ENCODE measurements around the gene CYB5B. TPM values are rescaled to one million over a fixed set of nuclear protein-coding genes. Genes with fewer than 3 reads are reported as not detected.

CYB5B gene, protein sequence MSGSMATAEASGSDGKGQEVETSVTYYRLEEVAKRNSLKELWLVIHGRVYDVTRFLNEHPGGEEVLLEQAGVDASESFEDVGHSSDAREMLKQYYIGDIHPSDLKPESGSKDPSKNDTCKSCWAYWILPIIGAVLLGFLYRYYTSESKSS
- 100 to 1,000 TPM; 158 to 187 TPM for total RNA-seq

DNA sequence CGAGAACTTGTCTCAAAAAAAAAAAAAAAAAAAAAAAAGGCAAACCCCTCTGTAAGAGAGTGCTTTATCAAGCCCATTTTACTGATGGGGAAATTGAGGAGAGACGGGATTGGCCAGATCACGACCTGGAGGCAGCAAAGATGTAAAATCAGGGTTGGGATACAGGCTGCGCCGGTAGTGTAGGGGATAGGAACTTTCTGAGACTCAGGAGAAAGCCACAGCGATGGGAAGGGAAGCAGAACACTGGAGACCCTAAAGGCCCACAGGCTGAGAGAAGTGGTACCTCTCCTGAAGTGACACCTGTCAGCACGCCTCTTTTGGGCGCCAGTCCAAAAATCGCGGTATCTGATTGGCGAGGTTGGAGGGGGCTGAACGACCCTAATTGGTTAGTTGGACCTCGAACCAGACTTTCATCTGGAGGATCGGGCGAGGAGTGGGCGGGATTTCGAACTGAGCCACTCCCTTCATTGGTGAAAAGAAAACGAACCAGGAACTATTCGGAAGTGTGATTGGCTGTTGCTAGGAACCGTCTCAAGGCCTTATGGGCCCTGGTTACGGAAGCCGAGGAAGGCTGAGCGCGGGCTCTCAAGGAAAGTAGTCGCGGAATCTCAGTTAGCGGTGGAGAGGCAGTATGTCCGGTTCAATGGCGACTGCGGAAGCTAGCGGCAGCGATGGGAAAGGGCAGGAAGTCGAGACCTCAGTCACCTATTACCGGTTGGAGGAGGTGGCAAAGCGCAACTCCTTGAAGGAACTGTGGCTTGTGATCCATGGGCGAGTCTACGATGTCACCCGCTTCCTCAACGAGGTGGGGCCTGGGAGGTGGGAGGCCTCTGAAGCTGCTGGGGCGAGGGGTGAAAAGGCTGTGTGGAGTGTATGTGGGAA lies at the start of gene CYB5B:
Gene CYB5B, plus strand, starts transcription at position 567 of the 882 bp plus-strand sequence. Its CDS starts 65 bp downstream, at position 632.
- H3K4me3 Mint-ChIP-seq: peak within 1 kb of the TSS; percentile 96
- H3K27me3 Mint-ChIP-seq: no peaks in the 10 kb centered on the region
- H3K36me3 Mint-ChIP-seq (ENCODE audit: low read depth): peaks cover 32% of the 10 kb centered on the region
- POLR2A ChIA-PET: interaction anchor here (0.5 to 0.8 kb wide), 5 partner anchors 42 to 447 kb away, joined by 3 to 6 read pairs (median 4); no protein-coding TSS in a partner anchor
- intact Hi-C loops (cut with DNase I, micrococcal nuclease): loop anchor here (1.0 to 10.0 kb wide), 8 partner anchors 28 to 1101 kb away; partner anchors contain the start of genes TERF2 (in 2 of the 2), COG4 (in 1 of the 2), COG8 (in 1 of the 2) and NIP7 (in 1 of the 2)
- peak within 1 kb of the TSS; percentile 93 for H3K27ac Mint-ChIP-seq
- peaks cover 35% of the 10 kb centered on the region for H3K4me1 Mint-ChIP-seq
- DNase-seq (peak; percentile 98), ATAC-seq (peak; percentile 97)
- CTCF ChIA-PET: interaction anchor here (0.5 to 1.3 kb wide), 3 partner anchors 28 to 359 kb away, joined by 3 to 6 read pairs (median 3); no protein-coding TSS in a partner anchor
- H3K9me3 Mint-ChIP-seq (ENCODE audit: low read depth): peaks cover 9% of the 10 kb centered on the region

DNA sequence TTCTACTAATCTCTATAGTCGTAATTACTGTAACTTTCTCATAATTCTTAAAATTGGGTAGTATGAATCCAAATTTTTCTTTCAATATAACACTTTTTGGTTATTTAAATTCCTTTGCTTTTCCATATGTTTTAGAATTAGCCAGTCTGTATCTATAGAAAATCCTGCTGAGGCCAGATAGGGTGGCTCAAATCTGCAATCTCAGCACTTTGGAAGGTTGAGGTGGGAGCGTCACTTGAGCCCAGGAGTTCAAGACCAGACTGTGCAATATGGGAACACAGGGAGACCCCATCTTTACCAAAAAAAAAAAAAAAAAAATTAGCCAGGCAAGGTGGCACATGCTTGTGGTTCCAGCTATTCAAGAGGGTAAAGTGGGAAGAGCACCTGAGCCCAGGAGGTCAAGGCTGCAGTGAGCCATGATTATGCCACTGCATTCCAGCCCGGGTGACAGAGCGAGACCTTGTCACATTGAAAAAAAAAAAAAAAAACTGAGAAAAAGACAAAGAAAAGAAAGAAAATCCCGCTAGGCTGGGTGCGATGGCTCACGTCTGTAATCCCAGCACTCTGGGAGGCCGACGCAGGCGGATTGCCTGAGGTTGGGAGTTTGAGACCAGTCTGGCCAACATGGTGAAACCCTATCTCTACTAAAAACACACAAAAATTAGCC lies 47.9 kb upstream of the CYB5B start:
- no peak for DNase-seq
- H3K36me3 Mint-ChIP-seq (ENCODE audit: low read depth): peaks cover 53% of the 10 kb centered on the region
- no peak overlapping the region for H3K27ac Mint-ChIP-seq
- peaks cover 30% of the 10 kb centered on the region for H3K4me1 Mint-ChIP-seq
- no peak for ATAC-seq
- ChIA-PET CTCF (interaction anchor here (0.7 to 1.7 kb wide), 3 partner anchors 20 to 378 kb away, joined by 3 to 5 read pairs (median 3); partner anchors contain the start of gene NOB1), POLR2A (no interaction called here)
- H3K9me3 Mint-ChIP-seq (ENCODE audit: low read depth): no peaks in the 10 kb centered on the region
- intact Hi-C loops (cut with DNase I, micrococcal nuclease): no loop called here
- no peaks in the 10 kb centered on the region for H3K27me3 Mint-ChIP-seq
- H3K4me3 Mint-ChIP-seq: no peak overlapping the region

DNA sequence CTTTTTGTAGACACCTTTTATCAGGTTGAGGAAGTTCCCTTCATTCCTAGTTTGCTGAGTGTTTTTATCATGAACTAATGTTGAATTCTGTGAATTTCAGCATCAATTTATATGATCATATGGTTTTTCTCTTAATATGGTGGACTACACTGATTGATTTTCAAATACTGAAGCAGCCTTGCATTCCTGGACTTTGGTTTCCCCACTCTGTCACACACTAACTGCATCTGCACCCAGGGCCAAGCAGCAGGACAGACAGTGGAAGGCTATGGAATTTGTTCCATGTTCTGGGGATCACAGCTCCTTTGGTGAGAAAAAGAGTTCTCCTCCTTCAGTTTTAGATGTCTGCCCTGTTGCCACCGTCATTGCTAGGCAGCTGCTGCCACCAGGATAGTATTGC lies 46.4 kb upstream of the CYB5B start:
- no peaks in the 10 kb centered on the region for H3K27me3 Mint-ChIP-seq
- DNase-seq (no peak), ATAC-seq (no peak)
- CTCF ChIA-PET: interaction anchor here (0.5 to 0.7 kb wide), 2 partner anchors 90 to 400 kb away, joined by 3 read pairs; no protein-coding TSS in a partner anchor
- H3K9me3 Mint-ChIP-seq (ENCODE audit: low read depth): no peaks in the 10 kb centered on the region
- intact Hi-C loops (cut with DNase I, micrococcal nuclease): no loop called here
- peaks cover 58% of the 10 kb centered on the region for H3K36me3 Mint-ChIP-seq (ENCODE audit: low read depth)
- H3K27ac Mint-ChIP-seq: peak overlapping the region; percentile 85
- no peak overlapping the region for H3K4me3 Mint-ChIP-seq
- POLR2A ChIA-PET: no interaction called here
- peaks cover 43% of the 10 kb centered on the region for H3K4me1 Mint-ChIP-seq

DNA sequence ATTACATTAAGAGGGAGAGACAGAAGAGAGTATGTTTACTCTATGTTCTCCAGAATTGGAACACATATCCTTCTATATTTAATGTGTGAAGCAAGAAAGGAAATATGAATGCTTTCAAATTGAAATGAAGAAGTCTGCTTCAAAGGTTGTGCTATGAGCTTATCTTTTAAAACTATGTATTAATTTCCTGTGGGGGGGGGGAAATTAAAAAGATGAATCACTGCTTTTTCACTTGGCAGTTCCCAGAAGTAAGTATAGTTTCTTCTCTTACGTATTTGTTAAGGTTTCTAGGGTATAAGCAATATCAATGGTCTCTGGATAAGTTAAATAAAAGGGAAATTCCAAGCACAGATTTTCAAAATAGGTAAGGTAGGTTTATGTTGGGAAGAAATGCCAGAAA lies 45.7 kb upstream of the CYB5B start:
- H3K36me3 Mint-ChIP-seq (ENCODE audit: low read depth): peaks cover 63% of the 10 kb centered on the region

DNA sequence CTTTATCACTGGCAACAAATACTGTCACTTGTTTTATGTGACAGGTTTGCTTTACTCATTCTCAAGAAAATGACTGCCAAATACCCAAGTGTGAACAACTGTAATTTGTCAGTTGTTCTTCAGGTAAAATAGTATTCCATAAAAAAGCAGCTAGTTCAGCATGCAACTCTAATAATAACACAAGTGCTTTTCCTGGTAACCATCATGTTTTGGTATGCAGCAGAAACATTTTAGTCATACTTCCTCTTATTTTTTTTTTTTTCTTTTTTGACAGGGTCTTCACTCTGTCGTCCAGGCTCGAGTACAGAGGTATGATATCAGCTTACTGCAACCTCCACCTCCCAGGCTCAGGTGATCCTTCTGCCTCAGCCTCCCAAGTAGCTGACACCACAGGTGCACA lies 43.2 kb upstream of the CYB5B start:
- Mint-ChIP-seq H3K27me3 (no peaks in the 10 kb centered on the region), H3K27ac (peak overlapping the region; percentile 42), H3K9me3 (ENCODE audit: low read depth) (no peaks in the 10 kb centered on the region), H3K4me3 (no peak overlapping the region), H3K36me3 (ENCODE audit: low read depth) (peaks cover 69% of the 10 kb centered on the region), H3K4me1 (peaks cover 56% of the 10 kb centered on the region)
- DNase-seq (no peak), ATAC-seq (no peak)
- intact Hi-C loops (cut with DNase I, micrococcal nuclease): no loop called here
- POLR2A ChIA-PET: interaction anchor here (0.6 kb wide), 2 partner anchors 36 to 138 kb away, joined by 3 to 4 read pairs; no protein-coding TSS in a partner anchor
- CTCF ChIA-PET: interaction anchor here (0.6 to 2.7 kb wide), 3 partner anchors 15 to 373 kb away, joined by 3 to 15 read pairs (median 4); partner anchors contain the start of gene NOB1

More for the DNA sequence above, 45.7 kb upstream of the CYB5B start:
- peak overlapping the region; percentile 85 for H3K27ac Mint-ChIP-seq
- H3K4me1 Mint-ChIP-seq: peaks cover 46% of the 10 kb centered on the region
- DNase-seq (no peak), ATAC-seq (no peak)
- H3K27me3 Mint-ChIP-seq: no peaks in the 10 kb centered on the region
- POLR2A ChIA-PET: interaction anchor here (0.6 kb wide), 2 partner anchors 182 to 282 kb away, joined by 3 read pairs; no protein-coding TSS in a partner anchor
- CTCF ChIA-PET: interaction anchor here (0.9 kb wide), 1 partner anchor 75 kb away, joined by 3 read pairs; no protein-coding TSS in a partner anchor
- H3K9me3 Mint-ChIP-seq (ENCODE audit: low read depth): no peaks in the 10 kb centered on the region
- H3K4me3 Mint-ChIP-seq: no peak overlapping the region
- intact Hi-C loops (cut with DNase I, micrococcal nuclease): no loop called here

DNA sequence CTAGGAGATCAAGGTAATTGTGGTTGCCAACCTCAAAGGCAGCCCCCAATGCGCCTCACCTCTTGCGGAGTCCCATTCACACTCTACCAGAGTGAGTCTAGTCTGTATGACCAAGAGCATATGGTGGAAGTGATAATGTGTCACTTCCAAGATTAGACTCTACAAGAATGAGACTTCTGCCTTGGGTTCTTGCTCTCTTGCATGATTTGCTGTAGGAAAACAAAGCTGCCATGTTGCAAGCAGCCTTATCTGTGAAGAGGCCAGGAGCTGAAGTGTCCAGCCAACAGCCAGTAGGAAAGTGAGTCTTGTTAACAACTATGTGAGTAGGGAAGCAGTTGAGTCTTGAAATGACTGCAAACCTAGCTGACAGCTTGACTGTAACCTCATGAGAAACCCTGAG lies 42.0 kb upstream of the CYB5B start:
- DNase-seq: peak; percentile 20
- Mint-ChIP-seq H3K4me1 (peaks cover 56% of the 10 kb centered on the region), H3K36me3 (ENCODE audit: low read depth) (peaks cover 65% of the 10 kb centered on the region), H3K4me3 (no peak overlapping the region), H3K27ac (peak overlapping the region; percentile 83), H3K9me3 (ENCODE audit: low read depth) (no peaks in the 10 kb centered on the region), H3K27me3 (no peaks in the 10 kb centered on the region)
- intact Hi-C loops (cut with DNase I, micrococcal nuclease): no loop called here
- ChIA-PET CTCF (interaction anchor here (0.9 to 2.7 kb wide), 6 partner anchors 11 to 187 kb away, joined by 3 to 15 read pairs (median 4); no protein-coding TSS in a partner anchor), POLR2A (interaction anchor here (0.7 to 0.8 kb wide), 2 partner anchors 42 kb away, joined by 3 to 5 read pairs; no protein-coding TSS in a partner anchor)
- no peak for ATAC-seq

DNA sequence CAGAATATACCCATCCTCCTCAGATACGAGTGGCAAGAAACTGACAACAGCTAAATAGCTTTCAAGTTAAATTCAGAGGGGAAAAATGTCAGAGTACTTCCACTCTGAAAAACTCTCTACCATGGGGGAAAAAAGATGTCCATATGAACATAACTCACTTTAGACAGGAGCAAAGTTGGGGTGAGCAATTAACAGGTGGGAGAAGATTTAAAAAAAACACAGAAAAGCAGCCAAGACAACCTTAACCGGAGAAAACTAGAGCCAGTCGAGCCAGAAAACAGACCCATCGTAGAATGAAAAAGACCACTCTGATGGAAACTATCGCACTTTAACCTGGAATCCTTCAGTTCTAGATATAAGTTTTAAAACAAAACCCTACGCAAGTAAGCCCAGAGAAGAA lies 39.4 kb upstream of the CYB5B start:
- Mint-ChIP-seq H3K27ac (peak overlapping the region; percentile 99), H3K4me1 (peaks cover 37% of the 10 kb centered on the region), H3K4me3 (peak overlapping the region; percentile 100), H3K27me3 (no peaks in the 10 kb centered on the region), H3K9me3 (ENCODE audit: low read depth) (no peaks in the 10 kb centered on the region), H3K36me3 (ENCODE audit: low read depth) (peaks cover 44% of the 10 kb centered on the region)
- ChIA-PET POLR2A (no interaction called here), CTCF (interaction anchor here (1.3 to 2.2 kb wide), 5 partner anchors 11 to 370 kb away, joined by 4 to 11 read pairs (median 7); partner anchors contain the start of genes COG8, NIP7 and NOB1)
- DNase-seq (no peak), ATAC-seq (no peak)
- intact Hi-C loops (cut with DNase I, micrococcal nuclease): loop anchor here (1.0 to 2.0 kb wide), 8 partner anchors 46 to 542 kb away; partner anchors contain the start of genes COG8 (in 2 of the 2), NIP7 (in 2 of the 2), CHTF8 (in 1 of the 2) and PDF (in 1 of the 2)

DNA sequence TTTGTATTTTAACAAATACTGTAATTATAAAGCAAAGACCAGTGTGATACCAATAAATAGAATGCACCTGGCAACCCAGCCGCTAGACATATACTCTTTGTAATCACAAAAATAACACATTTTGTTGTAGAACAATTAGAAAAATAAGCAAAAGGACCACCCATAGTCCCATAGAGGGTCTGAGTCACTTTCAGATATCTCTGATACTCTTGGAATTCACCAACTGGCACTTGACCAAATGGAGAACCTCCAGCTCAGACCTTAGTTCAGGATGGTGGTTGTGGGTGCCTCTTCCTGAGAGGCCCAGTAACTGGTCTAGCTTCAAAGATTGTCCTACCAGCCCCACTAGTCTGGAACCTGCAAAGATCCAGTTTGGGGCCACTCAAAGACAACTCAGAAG lies 37.8 kb upstream of the CYB5B start:
- Mint-ChIP-seq H3K9me3 (ENCODE audit: low read depth) (no peaks in the 10 kb centered on the region), H3K4me3 (peak overlapping the region; percentile 100), H3K27me3 (no peaks in the 10 kb centered on the region), H3K4me1 (peaks cover 29% of the 10 kb centered on the region), H3K27ac (peak overlapping the region; percentile 55), H3K36me3 (ENCODE audit: low read depth) (peaks cover 30% of the 10 kb centered on the region)
- CTCF ChIA-PET: interaction anchor here (0.6 to 1.5 kb wide), 3 partner anchors 9 to 367 kb away, joined by 3 to 12 read pairs (median 5); no protein-coding TSS in a partner anchor
- ATAC-seq (no peak), DNase-seq (no peak)
- intact Hi-C loops (cut with DNase I, micrococcal nuclease): loop anchor here (1.0 to 2.0 kb wide), 5 partner anchors 38 to 728 kb away; partner anchors contain the start of genes CYB5B (in 2 of the 2), NFAT5 (in 1 of the 2), NQO1 (in 1 of the 2) and PDPR (in 1 of the 2)
- POLR2A ChIA-PET: interaction anchor here (0.8 to 0.9 kb wide), 2 partner anchors 110 to 1137 kb away, joined by 3 to 9 read pairs; partner anchors contain the start of gene COG4

DNA sequence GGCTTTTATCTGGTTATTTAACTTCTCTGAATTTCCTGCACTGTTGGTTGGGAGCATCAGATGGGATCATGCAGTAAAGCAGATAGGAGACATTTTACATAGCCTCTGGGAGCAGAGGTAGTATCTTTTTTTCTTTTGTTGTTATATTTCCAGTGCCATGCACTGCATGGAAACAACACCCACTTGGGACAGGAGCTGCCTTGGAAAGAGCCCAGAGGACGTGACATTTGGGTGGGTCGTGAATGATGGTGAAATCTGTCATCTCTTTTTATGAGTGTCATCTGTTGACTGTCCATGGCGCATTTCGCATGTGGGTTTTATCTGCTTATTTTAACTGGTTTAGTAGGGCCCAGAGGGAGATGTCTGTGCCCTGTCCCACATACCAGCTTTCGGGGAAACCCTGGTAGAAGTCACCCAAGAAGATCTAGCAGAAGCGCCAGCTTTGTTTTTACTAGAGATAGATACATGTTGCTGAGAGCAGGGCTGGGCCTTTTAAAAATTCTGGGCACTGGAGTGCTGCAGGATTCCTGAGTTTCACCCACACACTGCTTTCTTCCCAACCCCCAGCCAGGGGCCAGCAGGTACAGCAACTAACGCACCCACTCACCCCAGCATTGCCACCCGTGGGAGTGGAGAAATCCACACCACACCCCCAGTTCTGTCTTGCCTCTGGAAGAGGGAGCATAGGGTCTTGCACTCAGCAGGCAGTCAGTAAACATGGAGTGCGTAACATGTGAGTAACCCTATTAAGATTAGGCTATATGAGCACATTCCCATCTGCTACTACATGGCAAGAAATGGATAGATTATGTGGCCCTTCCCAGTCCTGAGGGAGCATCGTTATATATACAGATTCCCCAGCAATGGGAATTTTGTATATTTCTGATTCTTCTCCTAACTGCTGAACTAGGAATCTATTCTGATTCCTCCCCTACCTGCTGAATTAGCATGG lies 30.2 kb upstream of the CYB5B start:
- H3K9me3 Mint-ChIP-seq (ENCODE audit: low read depth): no peaks in the 10 kb centered on the region
- ChIA-PET POLR2A (no interaction called here), CTCF (interaction anchor here (0.7 to 3.3 kb wide), 15 partner anchors 10 to 1105 kb away, joined by 3 to 26 read pairs (median 3); partner anchors contain the start of gene NOB1)
- H3K27ac Mint-ChIP-seq: no peak overlapping the region
- no peak overlapping the region for H3K4me3 Mint-ChIP-seq
- no peak for DNase-seq
- no peaks in the 10 kb centered on the region for H3K27me3 Mint-ChIP-seq
- no peaks in the 10 kb centered on the region for H3K36me3 Mint-ChIP-seq (ENCODE audit: low read depth)
- intact Hi-C loops (cut with DNase I, micrococcal nuclease): no loop called here
- H3K4me1 Mint-ChIP-seq: peaks cover 15% of the 10 kb centered on the region
- ATAC-seq: no peak

Measured in activated CD4-positive, alpha-beta T cell treated with anti-CD3 and anti-CD28 coated beads for 36 hours (primary cell).